Measurements from ENCODE around the gene TCIRG1.
"Not testable (repeated sequence)": the region's sequence is repeated elsewhere in the genome, so short reads cannot be mapped to it uniquely, and the experiment has no call there.

The TCIRG1 gene

GRCh38 chr11:68056317-68057285 lies 17.8 kb downstream of the TCIRG1 start:
- DNase-seq: no peak

GRCh38 chr11:68057807-68058206 lies 19.0 kb downstream of the TCIRG1 start:
- DNase-seq: no peak

DNA sequence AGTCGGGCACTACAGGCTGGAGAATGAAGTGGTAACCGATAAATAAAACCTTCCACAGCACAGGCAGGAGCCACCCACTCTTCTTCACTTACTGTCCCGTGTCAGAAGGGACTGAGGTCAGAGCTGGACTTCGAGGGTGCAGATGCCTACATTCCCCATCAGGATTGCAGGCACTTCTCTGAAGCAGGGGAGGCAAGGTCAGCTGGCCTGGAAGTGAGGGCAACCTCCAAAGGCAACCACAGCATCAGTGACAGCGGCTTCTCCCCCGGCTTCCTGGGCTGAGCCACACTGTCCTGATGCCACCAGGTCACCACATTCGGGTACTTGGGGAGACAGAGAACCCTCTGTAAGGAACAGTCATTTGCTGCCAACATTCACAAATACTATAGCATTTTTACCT lies 22.7 kb downstream of the TCIRG1 start:
- no peak for DNase-seq

DNA sequence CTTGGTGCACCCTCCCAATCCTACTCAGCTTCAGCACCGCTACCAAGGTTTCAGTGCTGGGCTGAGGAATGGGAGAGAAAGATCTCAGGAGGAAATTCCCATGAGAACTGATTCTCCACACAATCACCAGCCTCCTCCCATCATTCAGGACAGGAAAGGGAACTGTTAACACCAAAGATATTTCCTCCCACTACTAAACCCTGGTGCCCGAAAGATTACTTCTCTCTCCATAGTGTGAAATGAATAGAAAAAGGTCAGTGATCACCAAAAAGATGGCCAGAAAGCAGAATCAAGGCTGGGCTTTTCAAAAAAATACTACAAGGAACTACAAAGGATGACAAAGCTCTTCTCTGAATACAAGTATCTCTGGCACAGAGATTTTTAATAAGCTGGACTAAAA lies 26.1 kb downstream of the TCIRG1 start:
- no peak for DNase-seq

GRCh38 chr11:68065841-68066240 lies 27.0 kb downstream of the TCIRG1 start:
- no peak for DNase-seq

GRCh38 chr11:68066742-68067141 lies 27.9 kb downstream of the TCIRG1 start:
- DNase-seq: no peak

DNA sequence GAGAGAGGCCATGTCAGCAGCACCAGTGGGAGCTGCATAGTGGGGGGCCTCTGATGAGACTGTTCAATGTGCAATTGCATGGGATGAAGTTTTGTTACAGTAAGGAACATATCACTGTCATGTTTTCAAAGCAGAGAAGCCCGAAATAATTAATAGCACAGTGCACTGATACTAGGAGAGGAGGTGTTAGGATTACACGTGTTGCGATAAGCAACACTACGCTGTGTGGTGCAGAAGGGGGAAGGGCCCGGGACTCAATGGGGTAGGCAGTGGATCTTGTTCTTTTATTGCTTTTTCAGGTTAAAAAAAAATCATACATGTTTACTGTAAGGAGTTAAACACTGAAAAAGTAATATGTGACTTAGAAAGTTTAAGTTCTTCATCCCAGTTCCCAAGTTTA lies 29.2 kb downstream of the TCIRG1 start:
- DNase-seq: no peak

GRCh38 chr11:68071281-68072048 lies 32.6 kb downstream of the TCIRG1 start:
- DNase-seq: no peak

- DNase-seq: no peak
These were observed 35.9 kb downstream of the TCIRG1 start for GRCh38 chr11:68074584-68075352.

DNA sequence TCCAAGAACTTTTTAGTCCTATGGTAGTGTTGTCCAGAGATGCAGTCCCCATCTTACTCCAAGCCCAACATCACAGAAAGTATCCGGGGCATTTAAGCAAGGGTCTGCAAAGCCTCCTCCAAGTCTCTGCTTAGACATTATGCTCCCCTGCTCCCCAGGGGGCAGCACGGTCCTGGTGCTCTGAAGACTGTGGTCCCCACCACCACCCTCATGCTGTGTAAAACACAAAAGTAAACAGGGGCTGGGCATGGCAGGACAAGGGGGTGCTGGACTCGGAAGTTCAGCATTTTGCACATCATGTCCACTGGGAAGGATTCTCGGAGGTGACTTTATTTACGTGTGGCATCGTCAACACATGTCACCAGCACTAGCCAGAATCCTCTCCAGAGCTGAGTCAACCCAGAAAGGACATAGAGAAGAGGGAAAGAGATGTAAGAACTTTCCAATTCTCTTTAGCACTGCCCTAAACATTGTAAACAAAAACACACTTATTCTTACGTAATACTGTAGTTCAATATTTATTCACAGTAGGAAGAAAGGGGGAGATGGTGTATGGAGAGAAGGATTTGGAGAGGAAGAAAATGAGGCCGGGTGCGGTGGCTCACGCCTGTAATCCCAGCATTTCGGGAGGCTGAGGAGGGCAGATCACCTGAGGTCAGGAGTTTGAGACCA lies 37.7 kb downstream of the TCIRG1 start:
- DNase-seq: no peak

- no peak for DNase-seq
These were observed 39.1 kb downstream of the TCIRG1 start for GRCh38 chr11:68077617-68078582.

GRCh38 chr11:68080860-68081259 lies 42.0 kb downstream of the TCIRG1 start:
- DNase-seq: no peak

GRCh38 chr11:68081691-68082090 lies 42.9 kb downstream of the TCIRG1 start:
- DNase-seq: no peak

DNA sequence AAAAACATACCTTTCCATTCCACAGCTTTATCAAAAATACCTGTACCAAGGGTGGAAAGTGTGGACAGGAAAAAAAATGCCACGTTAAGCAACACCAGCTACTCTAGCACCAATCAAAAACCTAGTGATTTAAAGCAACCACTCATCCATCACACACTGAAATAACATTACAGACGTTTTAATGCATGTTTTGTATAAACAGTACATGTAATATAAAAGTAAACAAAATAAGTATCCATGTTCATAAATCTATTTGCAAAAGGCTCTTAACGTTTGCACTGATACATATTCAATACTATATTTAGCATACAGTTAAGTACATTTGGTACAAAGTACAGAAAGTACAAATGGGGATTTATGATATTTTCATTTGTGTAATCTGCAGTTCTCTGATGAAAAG lies 43.7 kb downstream of the TCIRG1 start:
- DNase-seq: no peak

- DNase-seq: no peak
These were observed 44.7 kb downstream of the TCIRG1 start for GRCh38 chr11:68083517-68083916.

GRCh38 chr11:68089679-68090078 lies 50.9 kb downstream of the TCIRG1 start:
- no peak for DNase-seq

DNA sequence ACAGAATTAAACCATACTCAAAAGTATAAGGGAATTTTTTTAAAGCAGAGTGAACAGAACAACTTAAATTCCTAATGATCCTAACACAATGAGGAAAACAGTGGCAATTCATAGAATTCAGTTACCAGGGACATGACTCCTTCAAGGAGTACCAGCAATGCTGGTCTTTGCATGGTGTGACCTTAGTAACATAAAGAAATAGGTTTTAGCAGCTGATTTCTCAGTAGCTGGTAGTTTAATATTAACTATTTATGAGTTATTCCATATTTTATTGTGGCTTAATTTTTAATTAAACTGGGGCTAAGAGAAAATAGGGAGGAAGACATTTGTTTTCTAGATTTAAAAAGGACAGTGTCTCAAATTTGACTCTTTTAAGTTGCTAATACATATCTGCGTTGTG lies 51.5 kb downstream of the TCIRG1 start:
- no peak for DNase-seq

GRCh38 chr11:68090706-68091105 lies 51.9 kb downstream of the TCIRG1 start:
- no peak for DNase-seq

GRCh38 chr11:68092411-68092810 lies 53.6 kb downstream of the TCIRG1 start:
- DNase-seq: no peak

GRCh38 chr11:68092946-68093345 lies 54.1 kb downstream of the TCIRG1 start:
- DNase-seq: not testable (repeated sequence)

DNA sequence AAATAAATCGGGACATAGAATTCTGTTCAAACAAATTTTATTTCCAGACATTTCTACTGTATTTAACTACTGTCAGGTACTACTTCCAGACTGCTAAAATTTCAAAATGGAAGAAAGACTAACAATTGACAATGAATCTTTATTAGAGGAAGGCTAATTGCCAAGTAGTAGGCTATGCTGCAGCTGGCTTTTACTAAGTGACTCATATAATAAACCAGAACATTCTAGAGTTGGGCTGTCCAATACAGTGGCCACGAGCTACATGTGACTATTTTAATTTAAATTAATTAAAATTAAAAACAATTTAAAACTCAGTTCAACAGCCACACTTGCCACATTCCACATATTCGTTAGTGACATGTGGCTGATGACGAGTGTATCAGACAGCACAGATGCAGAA lies 54.7 kb downstream of the TCIRG1 start:
- no peak for DNase-seq
